HG02759 (cell line): ENCODE measurements around the gene CNPY2.
A peak's percentile ranks its signal among the peaks of the same experiment; 100 is the strongest.
"Not testable (repeated sequence)": the region's sequence is repeated elsewhere in the genome, so short reads cannot be mapped to it uniquely, and the experiment has no call there.

Experiments used
- ATAC-seq: cut with Tn5 transposase; IDR thresholded peaks from one replicate; pipeline ENCODE4 v1.9.1; 2021; ENCODE audit warnings: mild to moderate bottlenecking, moderate library complexity; ENCODE audit not compliant: unreplicated experiment

CNPY2 gene

GRCh38 chr12:56298828-56299227 lies 17.0 kb downstream of the CNPY2 start:
- ATAC-seq: no peak

- ATAC-seq: no peak
Measured at GRCh38 chr12:56297400-56297799, 18.4 kb downstream of the CNPY2 start.

- no peak for ATAC-seq
Measured at GRCh38 chr12:56296295-56296694, 19.5 kb downstream of the CNPY2 start.

GRCh38 chr12:56293795-56294194 lies 22.0 kb downstream of the CNPY2 start:
- no peak for ATAC-seq

- no peak for ATAC-seq
Measured at GRCh38 chr12:56288705-56289387, 26.9 kb downstream of the CNPY2 start.

- ATAC-seq: no peak
Measured at GRCh38 chr12:56286044-56286830, 29.6 kb downstream of the CNPY2 start.

GRCh38 chr12:56284263-56284662 lies 31.5 kb downstream of the CNPY2 start:
- not testable (repeated sequence) for ATAC-seq

- ATAC-seq: no peak
Measured at GRCh38 chr12:56282579-56282978, 33.2 kb downstream of the CNPY2 start.

- no peak for ATAC-seq
Measured at GRCh38 chr12:56282030-56282429, 33.8 kb downstream of the CNPY2 start.

- no peak for ATAC-seq
Measured at GRCh38 chr12:56280849-56281248, 34.9 kb downstream of the CNPY2 start.

GRCh38 chr12:56278905-56279304 lies 36.9 kb downstream of the CNPY2 start:
- no peak for ATAC-seq

- ATAC-seq: no peak
Measured at GRCh38 chr12:56274299-56274698, 41.5 kb downstream of the CNPY2 start.

GRCh38 chr12:56272468-56272867 lies 43.3 kb downstream of the CNPY2 start:
- not testable (repeated sequence) for ATAC-seq

GRCh38 chr12:56271031-56271430 lies 44.8 kb downstream of the CNPY2 start:
- no peak for ATAC-seq

- no peak for ATAC-seq
Measured at GRCh38 chr12:56267443-56268071, 48.2 kb downstream of the CNPY2 start.

- ATAC-seq: peak; percentile 93
Measured at GRCh38 chr12:56266693-56267442, 48.9 kb downstream of the CNPY2 start, which contains the start of gene COQ10A. TSS of gene COQ10A (plus strand) at chr12:56266942. CDS start at chr12:56267119, 177 bp downstream.

- not testable (repeated sequence) for ATAC-seq
Measured at GRCh38 chr12:56266068-56266692, 49.6 kb downstream of the CNPY2 start.

- not testable (repeated sequence) for ATAC-seq
Measured at GRCh38 chr12:56262955-56263354, 52.8 kb downstream of the CNPY2 start.

- no peak for ATAC-seq
Measured at GRCh38 chr12:56261503-56262232, 54.1 kb downstream of the CNPY2 start.

- ATAC-seq: no peak
Measured at GRCh38 chr12:56260921-56261320, 54.9 kb downstream of the CNPY2 start.
